Measurements from ENCODE around the gene SREK1. TPM values are rescaled to one million over a fixed set of nuclear protein-coding genes. Genes with fewer than 3 reads are reported as not detected.

SREK1 gene
- polyA plus RNA-seq, 2 of the 4 experiments (the other 2 are of a cell fraction): 47.6 to 87.1 TPM

- DNase-seq (ENCODE audit: low read depth in 1 of 2, low spot score in 1 of 2): no peak
- CTCF ChIA-PET: no interaction called here
- no peak for ATAC-seq
- 91% methylated on average over 1 of the region's 1 CpG for WGBS (ENCODE audit: missing lambda C conversion rate)
- no peak for FAIRE-seq
- POLR2A ChIA-PET: no interaction called here
- Histone ChIP-seq H3K9me3 (no peaks in the 10 kb centered on the region), H3K4me2 (no peak overlapping the region), H3K4me1 (no peaks in the 10 kb centered on the region), H3K27ac (no peak overlapping the region), H3K4me3 (no peak overlapping the region)
- no peak for TF ChIP-seq GATA3 (IDR thresholded peaks at IDR 0.05; ENCODE audit: borderline replicate concordance)
- no peak for TF ChIP-seq RARB (CRISPR knock-in tag; IDR thresholded peaks at IDR 0.05)
- no peak for TF ChIP-seq ATOH8 (CRISPR knock-in tag; IDR thresholded peaks at IDR 0.05; ENCODE audit: low read depth)
- TF ChIP-seq CEBPB (IDR thresholded peaks at IDR 0.05): no peak
- TF ChIP-seq RAD21 (conservative IDR thresholded peaks at IDR 0.05 in 1 of 2, IDR thresholded peaks at IDR 0.05 in 1 of 2): no peak
- TF ChIP-seq EP300 (IDR thresholded peaks at IDR 0.05): no peak
- no peak for TF ChIP-seq ZFP36 (IDR thresholded peaks at IDR 0.05; ENCODE audit: borderline replicate concordance, partially characterized antibody)
Observed at GRCh38 chr5:66230551-66230950, 86.5 kb downstream of the SREK1 start.

GRCh38 chr5:66231508-66231907 is 87.4 kb downstream of the SREK1 start:
- no peak for TF ChIP-seq BHLHE40 (IDR thresholded peaks at IDR 0.05; ENCODE audit: low read depth, low read length)
- no peak for TF ChIP-seq CHD4 (IDR thresholded peaks at IDR 0.05; ENCODE audit: borderline replicate concordance)
- no peak for TF ChIP-seq USF2 (IDR thresholded peaks at IDR 0.05)
- TF ChIP-seq HDAC2 (IDR thresholded peaks at IDR 0.05): no peak
- no peak for TF ChIP-seq TFCP2L1 (CRISPR knock-in tag; IDR thresholded peaks at IDR 0.05)
- TF ChIP-seq SREBF2 (IDR thresholded peaks at IDR 0.05): no peak
- no peak for TF ChIP-seq CHD2 (IDR thresholded peaks at IDR 0.05; ENCODE audit: low read length, partially characterized antibody)
- no peak for TF ChIP-seq CEBPB (IDR thresholded peaks at IDR 0.05)
- no peak for TF ChIP-seq CBX8 (IDR thresholded peaks at IDR 0.05)
- no peak for TF ChIP-seq HEYL (CRISPR knock-in tag; IDR thresholded peaks at IDR 0.05)
- no peak for TF ChIP-seq HMGXB4 (CRISPR knock-in tag; IDR thresholded peaks at IDR 0.05; ENCODE audit: borderline replicate concordance)
- TF ChIP-seq FOSB (CRISPR knock-in tag; IDR thresholded peaks at IDR 0.05): no peak
- TF ChIP-seq NFE2L2 (conservative IDR thresholded peaks at IDR 0.05; ENCODE audit: low read length): no peak
- TF ChIP-seq ELK1 (IDR thresholded peaks at IDR 0.05; ENCODE audit: low read depth, low read length): no peak
- WGBS (ENCODE audit: missing lambda C conversion rate): 25% methylated on average over 2 of the region's 2 CpGs
- Histone ChIP-seq H3K4me3 (no peak overlapping the region), H3K9me3 (no peaks in the 10 kb centered on the region), H3K4me2 (no peak overlapping the region), H3K4me1 (no peaks in the 10 kb centered on the region), H3K27ac (no peak overlapping the region)
- ChIA-PET POLR2A (no interaction called here), CTCF (interaction anchor here (1.3 kb wide), 1 partner anchor 75 kb away, joined by 5 read pairs; no protein-coding TSS in a partner anchor)
- FAIRE-seq: peak; percentile 7
- no peak for ATAC-seq
- DNase-seq (ENCODE audit: low read depth in 1 of 2, low spot score in 1 of 2): no peak

GRCh38 chr5:66232275-66232674 is 88.2 kb downstream of the SREK1 start:
- H3K9me3 ChIP-seq: no peaks in the 10 kb centered on the region
- H3K27ac ChIP-seq: no peak overlapping the region
- no peak for FAIRE-seq
- ChIA-PET POLR2A (no interaction called here), CTCF (interaction anchor here (0.8 to 1.4 kb wide), 4 partner anchors 9 to 525 kb away, joined by 3 to 5 read pairs (median 4); no protein-coding TSS in a partner anchor)
- TF ChIP-seq MYC (IDR thresholded peaks at IDR 0.05; ENCODE audit: borderline replicate concordance, low read length) (no peak), HOXB13 (CRISPR knock-in tag; IDR thresholded peaks at IDR 0.05; ENCODE audit: low read depth) (no peak), POLR2AphosphoS2 (conservative IDR thresholded peaks at IDR 0.05; ENCODE audit: low read length) (no peak), FOSL2 (IDR thresholded peaks at IDR 0.05) (no peak), FOSL2 (CRISPR knock-in tag; IDR thresholded peaks at IDR 0.05) (no peak), HES2 (IDR thresholded peaks at IDR 0.05) (no peak), ZC3H11A (IDR thresholded peaks at IDR 0.05) (no peak), HEYL (CRISPR knock-in tag; IDR thresholded peaks at IDR 0.05) (no peak)
- no peaks in the 10 kb centered on the region for H3K4me1 ChIP-seq
- no peak for ATAC-seq
- H3K4me2 ChIP-seq: no peak overlapping the region
- H3K4me3 ChIP-seq: no peak overlapping the region
- 68% methylated on average over 6 of the region's 6 CpGs for WGBS (ENCODE audit: missing lambda C conversion rate)
- DNase-seq (ENCODE audit: low read depth in 1 of 2, low spot score in 1 of 2): no peak
